Hepatocyte (in vitro differentiated cells): ENCODE measurements around the gene COX4I1.

Source experiments
- CTCF ChIP-seq: fragments of 200-600 bp; sonication (generic); IDR thresholded peaks from 2 replicates; pipeline ENCODE4 v1.5.1; 2016; ENCODE audit warnings: antibody characterized with exemption, mild to moderate bottlenecking; ENCODE audit not compliant: poor library complexity
- EZH2 ChIP-seq: fragments of 200-600 bp; sonication (generic); IDR thresholded peaks from 2 replicates; pipeline ENCODE4 v1.6.1; 2016; ENCODE audit warnings: antibody characterized with exemption, mild to moderate bottlenecking, borderline replicate concordance
- EZH2phosphoT487 ChIP-seq: fragments of 200-600 bp; sonication (generic); IDR thresholded peaks from one replicate; pipeline ENCODE4 v1.6.1; 2018; ENCODE audit warnings: antibody characterized with exemption, mild to moderate bottlenecking, low read depth, moderate library complexity; ENCODE audit not compliant: unreplicated experiment, severe bottlenecking

- no peak for TF ChIP-seq EZH2
- no peak for TF ChIP-seq CTCF
- no peak for TF ChIP-seq EZH2phosphoT487
Measured at GRCh38 chr16:85765211-85765610, 34.3 kb upstream of the COX4I1 start.
